ENCODE data around the gene ATP6V1B1. TPM values are rescaled to one million over a fixed set of nuclear protein-coding genes. Genes with fewer than 3 reads are reported as not detected.

Gene ATP6V1B1
- polyA plus RNA-seq, 3 donors: not detected

DNA sequence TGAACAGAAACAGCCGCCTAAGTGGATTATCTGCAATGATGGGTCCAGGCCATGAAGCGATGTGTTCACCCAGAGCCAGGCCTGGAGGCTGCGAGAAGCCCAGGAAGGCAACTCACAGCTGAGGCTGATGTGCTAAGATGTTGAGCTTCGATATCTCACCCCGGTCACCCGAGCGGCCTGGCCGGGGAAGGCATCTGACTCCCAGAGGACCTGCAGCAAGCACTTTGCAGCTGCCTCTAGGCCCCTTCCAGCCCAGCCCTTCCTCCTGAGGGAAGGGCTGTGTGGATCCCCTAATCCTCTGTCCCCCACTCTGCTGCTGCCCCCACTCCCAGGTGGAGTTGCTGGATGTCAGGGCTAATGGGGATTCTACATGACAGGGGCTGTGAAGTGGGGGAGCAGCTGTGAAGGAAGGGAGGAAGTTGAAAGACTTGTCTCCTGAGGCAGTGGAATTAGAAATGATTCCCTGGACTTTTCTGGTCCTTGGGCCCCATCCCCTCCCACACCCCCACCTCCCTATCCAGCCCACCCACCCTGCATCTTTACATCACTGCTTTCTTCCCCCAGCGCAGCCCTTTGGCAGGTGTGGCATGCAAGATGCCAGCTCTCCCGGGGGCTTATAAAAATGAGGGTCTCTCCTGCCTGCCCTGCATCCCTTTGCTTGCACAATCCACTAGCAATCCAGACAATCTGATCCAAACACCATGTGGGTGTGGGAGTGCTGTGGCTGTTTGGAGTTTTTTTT is 4.3 kb downstream of the ATP6V1B1 start:
- intact Hi-C loops (cut with micrococcal nuclease): no loop called here
- H3K36me3 ChIP-seq (replicated peaks in 1 of 2; ENCODE audit: control insufficient read depth in 1 of 2, insufficient read depth in 2 of 2, low read length in 2 of 2): no peaks in the 10 kb centered on the region
- H3K9ac ChIP-seq (ENCODE audit: insufficient read depth, low read length, poor library complexity, severe bottlenecking): no peak overlapping the region
- no peak overlapping the region for H3K4me2 ChIP-seq (replicated peaks; ENCODE audit: extremely low read depth, low read length, poor library complexity, severe bottlenecking)
- H3K27me3 ChIP-seq (ENCODE audit: control insufficient read depth in 2 of 2, insufficient read depth in 2 of 2, low read length in 2 of 2): peaks cover 0 to 14% of the 10 kb centered on the region in 2 donors
- H3K27ac ChIP-seq (ENCODE audit: low read depth in 1 of 2, low read length in 2 of 2): no peak overlapping the region
- no peak overlapping the region for H3K4me3 ChIP-seq (replicated peaks in 1 of 3; ENCODE audit: low read depth in 2 of 3, low read length in 3 of 3)
- no peaks in the 10 kb centered on the region for H4K20me1 ChIP-seq (ENCODE audit: insufficient read depth, low read length)
- WGBS (ENCODE audit: insufficient coverage): 89% methylated on average over 3 of the region's 10 CpGs
- H3K79me2 ChIP-seq (ENCODE audit: insufficient read depth, low read length): no peaks in the 10 kb centered on the region
- no peaks in the 10 kb centered on the region for H3K9me3 Mint-ChIP-seq
- no peaks in the 10 kb centered on the region for H3K4me1 Mint-ChIP-seq
- peak overlapping the region in 1 of 2 donors; percentile 46 for H3K4me3 Mint-ChIP-seq
- TF ChIP-seq, protein P1, sequence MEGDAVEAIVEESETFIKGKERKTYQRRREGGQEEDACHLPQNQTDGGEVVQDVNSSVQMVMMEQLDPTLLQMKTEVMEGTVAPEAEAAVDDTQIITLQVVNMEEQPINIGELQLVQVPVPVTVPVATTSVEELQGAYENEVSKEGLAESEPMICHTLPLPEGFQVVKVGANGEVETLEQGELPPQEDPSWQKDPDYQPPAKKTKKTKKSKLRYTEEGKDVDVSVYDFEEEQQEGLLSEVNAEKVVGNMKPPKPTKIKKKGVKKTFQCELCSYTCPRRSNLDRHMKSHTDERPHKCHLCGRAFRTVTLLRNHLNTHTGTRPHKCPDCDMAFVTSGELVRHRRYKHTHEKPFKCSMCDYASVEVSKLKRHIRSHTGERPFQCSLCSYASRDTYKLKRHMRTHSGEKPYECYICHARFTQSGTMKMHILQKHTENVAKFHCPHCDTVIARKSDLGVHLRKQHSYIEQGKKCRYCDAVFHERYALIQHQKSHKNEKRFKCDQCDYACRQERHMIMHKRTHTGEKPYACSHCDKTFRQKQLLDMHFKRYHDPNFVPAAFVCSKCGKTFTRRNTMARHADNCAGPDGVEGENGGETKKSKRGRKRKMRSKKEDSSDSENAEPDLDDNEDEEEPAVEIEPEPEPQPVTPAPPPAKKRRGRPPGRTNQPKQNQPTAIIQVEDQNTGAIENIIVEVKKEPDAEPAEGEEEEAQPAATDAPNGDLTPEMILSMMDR (IDR thresholded peaks at IDR 0.05): no peak
- H3K9me3 ChIP-seq (replicated peaks in 1 of 2; ENCODE audit: control insufficient read depth in 1 of 2, insufficient read depth in 1 of 2, low read length in 2 of 2): no peaks in the 10 kb centered on the region
- no peaks in the 10 kb centered on the region for H3K36me3 Mint-ChIP-seq
- no peaks in the 10 kb centered on the region for H3K4me1 ChIP-seq (ENCODE audit: control insufficient read depth in 1 of 2, insufficient read depth in 2 of 2, low read length in 2 of 2)
- no peak overlapping the region for H2AFZ ChIP-seq (ENCODE audit: insufficient read depth, low read depth, low read length, poor library complexity, severe bottlenecking)
- H3K27ac Mint-ChIP-seq: no peak overlapping the region
- H3K27me3 Mint-ChIP-seq (ENCODE audit: low read depth in 3 of 3): peaks cover 16 to 38% (median 22%) of the 10 kb centered on the region in 3 donors
- DNase-seq: no peak

DNA sequence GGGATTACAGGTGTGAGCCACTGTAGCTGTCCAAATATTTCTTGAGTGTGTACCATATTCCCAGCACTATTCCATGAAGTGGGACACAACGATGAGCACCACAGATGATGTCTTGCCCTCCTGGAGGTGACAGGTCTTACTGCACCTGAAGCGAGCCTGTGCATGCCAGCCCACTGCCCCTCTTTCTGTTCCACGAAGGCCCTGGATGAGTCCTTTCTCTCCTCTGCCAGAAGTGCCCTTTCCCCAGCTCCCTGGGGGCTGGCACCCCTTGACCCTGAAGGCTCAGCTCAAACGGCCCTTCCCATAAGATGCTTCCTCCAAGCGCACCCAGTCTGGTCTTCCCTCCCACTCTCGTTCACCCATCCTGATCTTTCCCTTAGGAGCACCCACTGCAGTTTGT is 5.5 kb downstream of the ATP6V1B1 start:
- H3K27me3 Mint-ChIP-seq (ENCODE audit: low read depth in 3 of 3): peaks cover 15 to 37% (median 20%) of the 10 kb centered on the region in 3 donors
- intact Hi-C loops (cut with micrococcal nuclease): no loop called here
- 82% methylated on average over 3 of the region's 6 CpGs for WGBS (ENCODE audit: insufficient coverage)

More for the DNA sequence above, 5.5 kb downstream of the ATP6V1B1 start:
- no peak overlapping the region for H3K4me3 Mint-ChIP-seq
- DNase-seq: no peak
- Histone ChIP-seq H4K20me1 (ENCODE audit: insufficient read depth, low read length) (no peaks in the 10 kb centered on the region), H3K4me2 (replicated peaks; ENCODE audit: extremely low read depth, low read length, poor library complexity, severe bottlenecking) (no peak overlapping the region), H3K79me2 (ENCODE audit: insufficient read depth, low read length) (no peaks in the 10 kb centered on the region), H3K4me1 (ENCODE audit: control insufficient read depth in 1 of 2, insufficient read depth in 2 of 2, low read length in 2 of 2) (no peaks in the 10 kb centered on the region), H3K27me3 (ENCODE audit: control insufficient read depth in 2 of 2, insufficient read depth in 2 of 2, low read length in 2 of 2) (peaks cover 0 to 15% of the 10 kb centered on the region in 2 donors), H3K9ac (ENCODE audit: insufficient read depth, low read length, poor library complexity, severe bottlenecking) (no peak overlapping the region), H3K36me3 (replicated peaks in 1 of 2; ENCODE audit: control insufficient read depth in 1 of 2, insufficient read depth in 2 of 2, low read length in 2 of 2) (no peaks in the 10 kb centered on the region), H3K9me3 (replicated peaks in 1 of 2; ENCODE audit: control insufficient read depth in 1 of 2, insufficient read depth in 1 of 2, low read length in 2 of 2) (no peaks in the 10 kb centered on the region), H2AFZ (ENCODE audit: insufficient read depth, low read depth, low read length, poor library complexity, severe bottlenecking) (no peak overlapping the region), H3K27ac (ENCODE audit: low read depth in 1 of 2, low read length in 2 of 2) (no peak overlapping the region), H3K4me3 (replicated peaks in 1 of 3; ENCODE audit: low read depth in 2 of 3, low read length in 3 of 3) (no peak overlapping the region)
- no peak overlapping the region for H3K27ac Mint-ChIP-seq
- TF ChIP-seq, protein P1 (IDR thresholded peaks at IDR 0.05): no peak
- no peaks in the 10 kb centered on the region for H3K9me3 Mint-ChIP-seq
- no peaks in the 10 kb centered on the region for H3K36me3 Mint-ChIP-seq
- no peaks in the 10 kb centered on the region for H3K4me1 Mint-ChIP-seq
